Lung (tissue), 12 donors: ENCODE measurements around the gene ANKRD42. TPM values are rescaled to one million over a fixed set of nuclear protein-coding genes. Genes with fewer than 3 reads are reported as not detected.

Source experiments
- ATAC-seq: fragments of 200-7000 bp; cut with Tn5 transposase; one replicate; pipeline ENCODE4 v1.9.1; 2020; ENCODE audit warnings: moderate number of reproducible peaks; ENCODE audit not compliant: insufficient read depth, low FRiP score
- DNase-seq, 3 donors: peaks; one replicate each; pipeline ENCODE4 v3.0.0-alpha.2; 2013 to 2017
- H3K27ac ChIP-seq, 2 donors: one replicate each; pipeline ENCODE4 v1.5.1; 2013; ENCODE audit warnings: mild to moderate bottlenecking in 2 of 2, moderate library complexity in 2 of 2, control low read depth in 1 of 2, inconsistent platforms in 1 of 2, low read depth in 1 of 2, low read length in 1 of 2
- H3K27me3 ChIP-seq, 3 donors: one replicate each; pipeline ENCODE4 v1.5.1; 2013; ENCODE audit warnings: low read length in 2 of 3; ENCODE audit not compliant: control insufficient read depth in 3 of 3, insufficient read depth in 3 of 3
- H3K36me3 ChIP-seq, 4 donors: one replicate each; pipeline ENCODE4 v1.5.1; 2013; ENCODE audit warnings: low read length in 4 of 4, mild to moderate bottlenecking in 1 of 4, moderate library complexity in 1 of 4; ENCODE audit not compliant: control insufficient read depth in 4 of 4, insufficient read depth in 4 of 4
- H3K4me1 ChIP-seq, 5 donors: one replicate each; pipeline ENCODE4 v1.5.1; 2013; ENCODE audit warnings: low read length in 5 of 5, mild to moderate bottlenecking in 2 of 5, moderate library complexity in 1 of 5; ENCODE audit not compliant: control insufficient read depth in 5 of 5, insufficient read depth in 5 of 5
- H3K4me3 ChIP-seq: one replicate; pipeline ENCODE4 v1.5.1; 2013; ENCODE audit warnings: mild to moderate bottlenecking, control low read depth, moderate library complexity
- H3K9ac ChIP-seq, 2 donors: one replicate each; pipeline ENCODE4 v1.5.1; 2013; ENCODE audit warnings: low read length in 2 of 2, control low read depth in 1 of 2; ENCODE audit not compliant: insufficient read depth in 1 of 2
- H3K9me3 ChIP-seq, 4 donors: one replicate each; pipeline ENCODE4 v1.5.1; 2013; ENCODE audit warnings: low read length in 3 of 4, mild to moderate bottlenecking in 1 of 4, moderate library complexity in 1 of 4; ENCODE audit not compliant: control insufficient read depth in 4 of 4, insufficient read depth in 3 of 4
- CTCF ChIP-seq: IDR thresholded peaks from 2 replicates; pipeline ENCODE4 v1.5.1; 2012; ENCODE audit warnings: mild to moderate bottlenecking; ENCODE audit errors: control extremely low read depth, extremely low read depth
- WGBS, 2 donors: extraction: QIAGEN DNeasy Blood & Tissue Kit; methylation state at CpG; one replicate each; pipeline ENCODE4 v1.1.7; 2013; 5-methylcytosine and 5-hydroxymethylcytosine counted together
- polyA plus RNA-seq, 2 donors: library from polyadenylated mRNA; stranded (reverse); fragments of 200-250 nt; gene quantifications; one replicate each; pipeline ENCODE4 v1.2.1, GENCODE V29; 2013
- total RNA-seq, 2 donors: library from RNA; depleted of rRNA in 1 of 2; stranded (reverse); fragments of >200 nt in 1 of 2; gene quantifications; one replicate each; pipeline ENCODE4 v1.2.1, GENCODE V29; 2014 to 2021
- donor health status: control.
- donor health status: control.
- donor health status: Bipolar disorder and iron deficiency.
- donor health status: healthy.
- donor health status: DM: yes; HTN: yes; CAD: no.

The ANKRD42 gene
- total and polyA plus RNA-seq, 4 donors = 7.5 to 20.3 (median 12.5) TPM

GRCh38 chr11:83151274-83151977, 42.1 kb upstream of the ANKRD42 start:
- no peak overlapping the region for H3K4me3 ChIP-seq
- H3K4me1 ChIP-seq = peaks cover 0 to 2% (median 0%) of the 10 kb centered on the region in 5 donors
- ATAC-seq = no peak
- H3K27ac ChIP-seq = no peak overlapping the region
- H3K9me3 ChIP-seq = no peaks in the 10 kb centered on the region
- H3K27me3 ChIP-seq = no peaks in the 10 kb centered on the region
- 89 to 96% methylated on average over 10 of the region's 10 CpGs for WGBS, 2 donors
- no peak overlapping the region for H3K9ac ChIP-seq
- TF ChIP-seq CTCF = no peak
- H3K36me3 ChIP-seq = no peaks in the 10 kb centered on the region
- no peak for DNase-seq

GRCh38 chr11:83152264-83152663, 41.2 kb upstream of the ANKRD42 start:
- Histone ChIP-seq H3K27me3 (no peaks in the 10 kb centered on the region), H3K4me3 (no peak overlapping the region), H3K9me3 (no peaks in the 10 kb centered on the region), H3K4me1 (peaks cover 0 to 2% (median 0%) of the 10 kb centered on the region in 5 donors), H3K27ac (no peak overlapping the region), H3K36me3 (peaks cover 0 to 2% (median 0%) of the 10 kb centered on the region in 4 donors), H3K9ac (no peak overlapping the region)
- ATAC-seq (no peak), DNase-seq (no peak)
- TF ChIP-seq CTCF = no peak
- 94% methylated on average over 2 of the region's 2 CpGs for WGBS, 2 donors

DNA sequence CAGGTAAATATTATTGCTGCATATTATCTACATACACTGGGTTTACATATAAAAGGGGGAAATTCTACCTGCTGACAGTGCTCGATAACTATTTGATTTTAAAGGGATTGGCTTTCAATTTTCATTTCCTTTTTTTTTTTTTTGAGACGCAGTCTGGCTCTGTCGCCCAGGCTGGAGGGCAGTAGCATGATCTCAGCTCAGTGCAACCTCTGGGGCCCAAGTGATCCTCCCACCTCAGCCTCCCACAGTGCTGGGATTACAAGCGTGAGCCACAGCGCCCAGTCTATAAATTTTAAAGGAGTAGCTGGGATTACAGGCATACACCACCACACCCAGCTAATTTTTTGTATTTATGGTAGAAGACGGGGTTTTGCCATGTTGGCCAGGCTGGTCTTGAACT, 39.7 kb upstream of the ANKRD42 start:
- Histone ChIP-seq H3K9me3 (no peaks in the 10 kb centered on the region), H3K9ac (no peak overlapping the region), H3K27ac (no peak overlapping the region), H3K4me1 (no peaks in the 10 kb centered on the region), H3K4me3 (no peak overlapping the region), H3K27me3 (no peaks in the 10 kb centered on the region), H3K36me3 (peaks cover 0 to 9% (median 0%) of the 10 kb centered on the region in 4 donors)
- no peak for ATAC-seq
- TF ChIP-seq CTCF = no peak
- WGBS, 2 donors = 93 to 95% methylated on average over 6 of the region's 6 CpGs
- no peak for DNase-seq
